NCI-H2196 treated with DMSO at 0.1 percent for 48 hours (cell line): ENCODE results near the gene PBX4.
"Not testable (repeated sequence)": the region's sequence is repeated elsewhere in the genome, so short reads cannot be mapped to it uniquely, and the experiment has no call there.

ENCODE experiments used
- DNase-seq: peaks from one replicate; lab custom pipeline; 2025; ENCODE audit not compliant: unreplicated experiment; lab: John Stamatoyannopoulos, UW

Gene PBX4, protein sequence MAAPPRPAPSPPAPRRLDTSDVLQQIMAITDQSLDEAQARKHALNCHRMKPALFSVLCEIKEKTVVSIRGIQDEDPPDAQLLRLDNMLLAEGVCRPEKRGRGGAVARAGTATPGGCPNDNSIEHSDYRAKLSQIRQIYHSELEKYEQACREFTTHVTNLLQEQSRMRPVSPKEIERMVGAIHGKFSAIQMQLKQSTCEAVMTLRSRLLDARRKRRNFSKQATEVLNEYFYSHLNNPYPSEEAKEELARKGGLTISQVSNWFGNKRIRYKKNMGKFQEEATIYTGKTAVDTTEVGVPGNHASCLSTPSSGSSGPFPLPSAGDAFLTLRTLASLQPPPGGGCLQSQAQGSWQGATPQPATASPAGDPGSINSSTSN

DNA sequence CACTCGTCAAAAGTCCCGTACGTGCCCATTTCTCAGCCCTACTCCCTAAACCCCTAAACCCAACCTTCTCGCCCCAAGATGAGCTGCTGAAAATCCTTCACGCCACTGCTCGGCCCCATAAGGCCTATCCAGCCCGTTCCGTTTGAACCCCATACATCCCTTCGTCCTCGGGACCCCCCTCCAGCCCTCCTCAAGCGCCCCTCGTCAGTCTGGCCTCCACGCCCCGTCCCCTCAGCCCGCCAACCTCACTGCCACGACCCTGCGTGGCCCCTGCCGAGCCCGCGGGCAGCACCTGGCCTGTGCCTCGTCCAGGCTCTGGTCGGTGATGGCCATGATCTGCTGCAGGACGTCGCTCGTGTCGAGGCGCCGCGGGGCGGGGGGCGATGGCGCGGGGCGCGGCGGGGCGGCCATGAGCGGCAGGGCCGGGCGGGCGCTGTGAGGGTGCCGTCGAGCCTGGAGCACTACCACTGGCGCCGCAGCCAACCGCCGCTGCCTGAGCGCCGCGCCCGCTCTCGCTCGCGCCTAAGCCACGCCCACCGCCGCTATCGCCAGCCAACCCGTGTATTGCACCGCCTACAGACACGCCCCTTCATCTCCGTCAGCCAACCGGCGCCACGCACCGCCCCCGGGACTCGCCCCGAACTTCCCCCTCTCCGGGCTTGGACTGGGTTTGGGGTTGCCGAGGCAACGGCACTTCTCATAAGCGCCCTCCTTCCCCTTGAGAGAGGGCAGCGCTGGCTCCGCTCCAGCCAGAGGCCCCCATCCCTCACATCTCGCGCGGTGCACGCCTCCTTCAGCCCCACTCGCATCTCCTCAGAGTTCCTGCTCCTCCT, at the start of gene PBX4:
PBX4 (minus strand) TSS at position 469 of the 833 bp plus-strand sequence; CDS start at position 411, 58 bp downstream.
- peak; percentile 93 for DNase-seq

DNA sequence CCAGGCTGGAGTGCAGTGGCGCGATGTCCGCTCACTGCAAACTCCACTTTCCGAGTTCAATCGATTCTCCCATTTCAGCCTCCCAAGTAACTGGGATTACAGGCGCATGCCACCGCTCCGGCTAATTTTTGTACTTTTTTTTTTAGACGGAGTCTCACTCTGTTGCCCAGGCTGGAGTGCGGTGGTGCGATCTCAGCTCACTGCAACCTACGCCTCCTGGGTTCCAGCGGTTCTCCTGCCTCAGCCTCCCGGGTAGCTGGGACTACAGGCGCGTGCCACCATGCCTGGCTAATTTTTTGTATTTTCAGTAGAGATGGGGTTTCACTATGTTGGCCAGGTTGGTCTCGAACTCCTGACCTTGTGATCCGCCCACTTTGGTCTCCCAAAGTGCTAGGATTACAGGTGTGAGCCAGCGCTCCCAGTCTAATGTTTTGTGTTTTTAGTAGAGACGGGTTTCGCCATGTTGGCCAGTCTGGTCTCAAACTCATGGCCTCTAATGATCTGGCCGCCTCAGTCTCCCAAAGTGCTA, 47.0 kb upstream of the PBX4 start:
- DNase-seq: not testable (repeated sequence)

DNA sequence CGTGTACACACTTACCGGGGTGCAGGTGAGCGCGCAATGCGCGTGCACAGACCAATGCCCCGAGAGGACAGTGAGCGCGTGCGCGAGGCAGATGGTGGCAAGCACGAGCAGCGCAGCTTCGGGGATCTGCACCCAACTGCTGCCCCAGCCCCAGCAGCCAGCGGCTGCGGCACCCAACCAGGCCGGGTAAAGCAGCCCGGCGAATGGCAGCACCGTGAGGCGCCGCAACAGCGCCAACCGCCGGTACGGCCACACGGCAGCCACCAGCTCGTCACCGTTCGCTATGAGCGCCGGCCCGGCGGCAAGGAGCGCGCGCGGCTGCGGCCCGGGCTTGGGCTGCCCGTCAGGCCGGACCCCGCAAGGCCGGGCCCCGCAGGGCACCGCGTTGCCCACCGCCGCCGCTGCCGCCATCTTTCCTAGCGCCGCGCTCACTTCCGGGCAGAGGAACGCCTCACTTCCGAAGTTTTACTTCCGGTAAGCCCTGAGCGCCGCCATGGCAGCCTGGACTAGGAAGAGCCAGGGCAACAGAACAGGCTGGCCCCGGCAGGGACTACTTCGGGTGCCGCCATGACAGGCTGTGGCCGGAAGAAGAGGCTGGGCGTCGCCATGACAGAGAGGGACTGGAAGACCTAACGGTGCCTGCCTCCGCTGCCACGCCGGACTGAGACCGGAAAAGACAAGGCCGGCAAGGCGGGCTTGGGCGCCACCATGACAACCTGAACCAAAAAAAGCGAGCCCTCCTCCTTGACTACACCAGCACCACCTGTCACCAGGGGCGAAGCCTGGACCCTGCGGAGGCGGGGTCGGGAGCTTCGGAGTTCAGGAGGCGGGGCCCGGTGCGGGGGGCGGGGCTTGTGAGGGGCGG, 45.0 kb upstream of the PBX4 start, which contains the start of gene ATP13A1:
ATP13A1 (minus strand) TSS at position 421 of the 865 bp plus-strand sequence; CDS start at position 411, 10 bp downstream.
- DNase-seq: peak; percentile 98

DNA sequence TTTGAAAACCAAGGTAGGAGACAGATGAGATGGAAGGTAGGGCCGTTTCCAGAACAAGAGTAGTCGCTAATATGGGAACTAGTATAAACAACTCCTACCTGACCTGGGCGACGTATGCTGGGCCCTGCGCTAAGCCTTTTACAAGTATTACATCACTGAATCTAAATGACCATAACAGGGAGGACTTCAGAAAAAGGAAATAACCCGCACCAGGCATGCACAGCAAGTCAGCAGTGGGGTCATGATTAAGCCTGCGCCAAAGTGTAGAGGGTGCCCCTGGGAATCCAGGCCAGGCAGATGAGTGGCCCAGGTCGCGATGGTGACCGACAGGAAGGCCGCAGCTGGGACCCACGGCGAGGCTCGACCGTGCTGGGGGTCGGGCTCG, 44.4 kb upstream of the PBX4 start:
- no peak for DNase-seq

DNA sequence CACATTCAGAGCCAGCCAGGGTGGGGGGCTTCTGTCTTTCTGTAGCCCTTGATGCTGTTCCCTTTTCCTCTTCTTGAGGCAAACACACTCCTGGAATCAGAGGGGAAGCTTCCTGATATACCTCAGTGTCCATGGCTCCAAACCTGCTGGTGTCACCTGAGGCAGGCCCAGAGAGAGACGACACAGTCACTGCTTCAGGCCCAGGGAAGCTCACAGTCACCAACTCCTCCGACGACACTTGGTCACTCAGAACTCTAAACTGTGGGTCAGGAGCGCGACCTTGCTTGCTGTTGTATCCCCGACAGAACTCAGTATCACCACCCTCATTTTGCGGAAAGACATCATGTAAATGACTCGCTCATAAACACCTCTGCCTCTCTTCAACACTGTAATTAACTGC, 43.9 kb upstream of the PBX4 start:
- no peak for DNase-seq

DNA sequence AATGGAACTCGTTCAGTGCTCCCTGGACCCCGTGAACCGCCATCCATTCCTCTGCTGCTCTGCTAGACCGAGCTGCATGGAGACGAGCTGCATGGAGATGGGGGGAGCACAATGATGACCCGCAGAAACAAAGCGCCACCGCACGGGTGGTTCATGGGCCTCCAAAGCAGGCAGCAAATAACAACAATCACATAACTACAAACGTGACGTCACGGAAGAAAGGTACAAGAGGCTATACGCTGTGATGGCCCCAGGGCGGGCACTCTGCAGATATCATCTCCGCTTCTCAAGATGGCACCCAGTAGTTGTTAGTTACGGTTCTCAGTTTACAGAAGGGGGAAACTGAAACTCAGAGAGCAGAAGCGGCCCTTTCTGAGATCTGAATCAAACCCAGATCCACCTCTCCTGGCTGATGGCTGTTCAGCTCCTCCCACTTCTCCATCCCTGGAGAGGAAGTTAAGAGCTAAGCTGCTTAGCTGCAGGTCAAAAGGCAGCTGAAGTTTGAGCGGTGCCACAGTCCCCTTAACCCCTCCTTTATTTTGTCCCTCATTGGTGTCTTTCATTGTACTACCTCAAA, 43.3 kb upstream of the PBX4 start:
- DNase-seq: no peak

DNA sequence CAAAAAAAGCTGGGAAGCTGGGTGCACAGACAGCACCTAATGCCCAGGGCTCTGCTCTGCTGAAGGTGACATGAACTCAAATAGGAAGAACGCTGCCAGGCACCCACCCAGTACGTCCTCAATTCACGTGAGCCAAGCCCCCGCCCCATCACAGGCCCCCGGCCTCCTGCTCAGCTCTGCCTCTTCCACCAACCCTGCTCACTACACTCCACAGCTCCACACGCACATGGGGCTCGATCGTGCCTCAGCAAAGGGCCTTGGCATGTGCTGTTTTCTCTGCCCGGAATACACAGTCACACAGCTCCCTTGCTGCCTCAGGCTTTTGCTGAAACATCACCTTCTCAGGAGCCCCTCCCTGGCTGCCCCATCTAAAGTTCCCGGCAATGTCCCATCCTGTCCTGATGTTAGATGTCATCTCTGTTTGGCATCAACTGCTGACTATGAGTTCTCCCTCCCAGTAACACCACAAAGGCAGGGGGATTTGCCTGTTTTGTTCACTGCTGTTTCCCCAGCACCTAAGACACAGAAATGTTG, 42.7 kb upstream of the PBX4 start:
- no peak for DNase-seq

DNA sequence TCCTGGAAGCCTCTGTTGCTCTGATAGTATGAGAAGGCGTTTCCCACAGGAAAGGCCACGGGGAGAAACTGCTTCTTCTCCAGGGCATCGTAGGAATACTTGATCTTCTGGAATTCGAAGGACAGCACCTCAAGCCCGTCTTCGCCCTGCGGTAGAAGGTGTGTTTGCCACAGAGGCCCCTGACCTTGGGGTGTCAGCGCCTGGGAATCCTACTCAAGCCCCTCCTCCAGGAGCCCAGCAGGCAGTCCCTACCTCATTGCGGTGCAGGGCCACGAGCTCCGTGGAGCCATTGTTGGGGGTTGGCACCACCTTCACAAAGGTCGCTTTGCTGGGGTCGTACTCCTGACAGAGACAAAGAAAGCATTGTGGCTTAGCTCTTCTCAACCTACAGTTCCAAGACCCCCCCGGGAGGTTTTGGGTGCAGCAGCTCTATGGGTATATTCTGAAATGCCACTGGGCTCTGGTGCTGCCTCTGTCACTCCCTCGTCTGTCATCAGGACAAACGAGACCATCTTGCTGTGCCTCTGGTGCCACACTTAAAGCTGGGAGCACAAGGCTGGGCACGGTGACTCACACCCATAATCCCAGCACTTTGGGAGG, 41.3 kb upstream of the PBX4 start:
- DNase-seq: no peak

DNA sequence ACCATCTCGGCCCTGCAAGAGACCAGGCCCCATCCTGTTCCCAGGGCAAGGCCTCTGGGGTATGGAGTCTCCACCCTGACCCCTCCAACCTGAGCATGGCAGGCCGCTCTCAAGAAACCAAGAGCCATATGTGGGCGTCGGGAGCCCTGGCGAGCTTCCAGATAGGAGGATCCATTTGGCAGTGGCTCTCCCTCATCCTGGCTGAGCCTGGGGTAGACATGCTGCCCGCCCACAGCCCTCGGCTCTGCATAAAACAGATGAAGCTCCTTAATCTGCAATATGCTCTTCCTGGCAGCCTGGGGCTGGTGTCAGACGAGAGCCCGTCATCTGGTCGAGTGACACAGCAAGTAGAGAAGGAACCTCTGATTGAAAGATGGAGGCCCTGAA, 38.9 kb upstream of the PBX4 start:
- DNase-seq: no peak

DNA sequence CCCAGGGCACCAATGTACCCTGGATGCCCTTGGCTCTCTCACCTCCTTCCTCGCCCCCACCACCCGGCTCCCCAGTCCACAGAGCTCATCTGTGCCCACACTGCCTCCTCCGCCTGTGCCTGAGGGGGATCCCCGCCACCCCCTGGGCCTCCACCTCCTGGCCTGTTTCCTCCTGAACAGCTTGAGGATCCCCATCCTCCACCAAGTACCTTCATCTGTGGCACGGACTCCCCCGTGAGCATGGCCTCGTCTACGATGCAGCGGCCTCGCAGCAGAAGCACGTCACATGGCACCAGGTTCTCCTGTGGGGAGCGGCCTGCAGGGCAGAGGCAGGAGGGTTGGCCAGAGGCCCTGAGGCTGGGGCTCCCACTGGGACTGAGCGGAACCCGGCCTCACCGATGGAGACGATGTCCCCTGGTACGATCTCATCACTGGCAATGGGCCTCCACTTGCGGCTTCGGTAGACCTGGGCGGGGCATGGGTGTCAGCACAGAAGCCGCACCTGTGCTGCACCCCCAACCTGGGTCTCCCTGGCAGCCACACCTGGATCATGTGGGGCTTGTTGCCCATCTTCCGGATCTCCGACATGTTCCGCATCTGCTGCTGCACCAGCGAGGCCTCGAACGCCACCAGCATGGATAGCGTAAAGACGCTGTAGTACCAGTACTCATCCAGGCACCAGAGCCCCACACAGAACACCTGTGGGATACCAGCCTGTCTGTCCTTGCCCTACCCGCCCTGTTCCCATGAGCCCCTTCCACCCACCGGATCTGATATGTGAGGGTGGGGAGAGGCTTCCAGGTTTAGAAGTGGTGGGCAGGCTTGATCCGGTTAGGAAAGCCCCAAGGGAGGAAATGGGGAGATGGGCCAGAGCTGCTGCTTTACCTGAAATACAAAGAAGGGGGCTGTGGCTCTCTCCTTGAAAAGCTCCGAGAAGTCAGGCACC, 38.2 kb upstream of the PBX4 start:
- DNase-seq: no peak

DNA sequence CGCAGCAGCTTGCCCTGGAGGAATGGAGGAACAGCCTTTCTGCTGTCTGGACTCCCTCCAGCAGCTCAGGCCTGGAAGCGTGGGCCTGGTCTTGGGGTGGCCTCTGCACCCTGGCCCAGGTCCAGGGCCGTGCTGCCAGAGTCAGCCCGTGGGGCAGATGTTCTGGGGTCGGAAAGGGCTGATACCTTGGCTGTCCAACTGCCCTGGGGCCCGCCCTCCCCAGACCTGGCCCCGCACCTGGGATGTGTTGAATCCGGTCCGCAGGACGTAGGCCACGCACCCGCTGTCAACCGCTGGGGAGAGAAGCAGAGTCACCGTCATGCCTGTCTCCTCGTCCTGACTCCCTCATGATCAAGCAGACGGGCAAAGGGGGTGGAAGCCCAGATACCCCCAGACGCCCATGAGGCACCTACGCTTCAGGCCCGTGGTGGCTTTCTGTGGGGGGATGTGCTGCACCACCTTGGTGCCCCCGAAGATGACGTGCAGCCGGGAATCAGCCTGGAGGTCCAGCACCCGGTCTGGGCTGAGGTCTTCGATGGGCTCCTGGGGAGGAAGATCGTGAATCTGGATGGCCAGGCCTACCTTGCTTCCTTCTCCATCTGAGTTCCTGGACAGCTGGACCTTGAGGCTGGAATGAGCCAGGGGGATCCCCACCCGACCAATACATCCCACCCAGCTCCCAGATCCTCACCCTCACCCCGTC, 37.3 kb upstream of the PBX4 start:
- no peak for DNase-seq

DNA sequence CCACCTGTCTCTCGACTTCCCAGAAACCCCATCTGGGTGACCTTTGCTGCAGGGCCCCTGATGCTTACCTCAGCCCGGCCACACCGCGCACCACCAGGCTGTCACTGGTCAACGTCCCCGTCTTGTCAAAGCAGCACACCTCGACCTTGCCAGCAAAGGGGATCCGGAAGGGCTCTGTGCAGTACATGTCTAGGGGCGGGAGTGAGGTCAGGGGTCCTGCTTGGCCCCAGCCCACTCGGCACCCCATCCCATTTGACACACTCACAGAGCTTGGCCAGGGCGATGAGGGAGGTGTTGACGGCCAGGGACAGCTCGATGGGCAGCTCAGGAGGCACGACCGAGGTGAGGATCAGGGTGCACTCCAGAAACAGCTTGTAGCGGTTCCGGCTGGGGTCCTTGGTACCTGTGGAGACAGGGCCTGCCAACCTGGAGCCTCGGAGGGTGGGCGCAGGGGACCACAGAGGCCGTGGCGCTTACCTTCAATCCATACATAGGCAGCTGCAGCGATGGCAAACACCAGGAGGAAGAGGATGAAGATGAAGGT, 36.6 kb upstream of the PBX4 start:
- no peak for DNase-seq

DNA sequence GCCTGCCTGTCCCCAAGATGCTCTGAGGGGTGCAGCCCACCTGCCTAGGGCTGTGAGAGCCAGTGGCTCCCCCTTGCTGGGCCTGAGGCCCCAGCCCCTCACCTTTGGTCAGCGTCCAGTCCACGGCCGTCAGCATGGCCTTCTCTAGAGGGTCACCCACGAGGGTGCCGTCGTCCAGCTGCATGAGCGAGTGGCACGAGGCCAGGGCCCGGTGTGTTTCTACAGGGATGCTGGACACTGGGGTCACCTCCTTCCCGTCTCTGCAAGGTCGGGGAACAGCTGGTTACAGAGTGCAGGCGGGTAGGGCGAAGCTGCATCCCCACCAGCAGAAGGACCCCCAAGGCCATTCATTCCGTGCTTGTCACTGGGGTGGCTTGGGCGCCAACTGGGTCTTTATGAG, 36.0 kb upstream of the PBX4 start:
- DNase-seq: no peak

DNA sequence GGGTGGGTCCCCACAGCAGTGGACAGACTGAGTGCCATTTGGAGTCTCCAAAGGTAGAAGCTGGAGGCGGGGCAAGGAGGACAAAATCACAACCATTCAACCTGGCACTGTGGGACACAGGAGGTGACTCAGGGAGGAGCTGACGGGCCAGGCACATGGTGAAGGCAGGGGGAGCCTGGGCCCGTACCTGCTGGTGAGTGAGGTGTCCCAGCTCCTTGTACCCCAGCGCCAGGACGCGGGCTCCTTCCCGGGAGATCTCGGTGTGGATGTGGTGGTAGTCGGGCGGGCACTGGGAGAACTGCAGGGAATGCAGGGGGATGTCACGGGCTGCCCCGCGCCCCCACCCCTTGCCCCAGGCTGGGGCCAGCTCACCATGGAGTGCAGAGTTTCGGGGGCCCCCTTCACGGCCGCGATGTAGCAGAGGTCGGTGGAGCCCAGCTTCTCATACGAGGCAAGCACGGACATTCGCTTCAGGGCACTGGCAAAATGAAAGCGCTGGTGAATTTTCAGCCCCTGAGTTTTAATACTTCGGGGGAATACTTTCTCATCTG, 35.2 kb upstream of the PBX4 start:
- no peak for DNase-seq

DNA sequence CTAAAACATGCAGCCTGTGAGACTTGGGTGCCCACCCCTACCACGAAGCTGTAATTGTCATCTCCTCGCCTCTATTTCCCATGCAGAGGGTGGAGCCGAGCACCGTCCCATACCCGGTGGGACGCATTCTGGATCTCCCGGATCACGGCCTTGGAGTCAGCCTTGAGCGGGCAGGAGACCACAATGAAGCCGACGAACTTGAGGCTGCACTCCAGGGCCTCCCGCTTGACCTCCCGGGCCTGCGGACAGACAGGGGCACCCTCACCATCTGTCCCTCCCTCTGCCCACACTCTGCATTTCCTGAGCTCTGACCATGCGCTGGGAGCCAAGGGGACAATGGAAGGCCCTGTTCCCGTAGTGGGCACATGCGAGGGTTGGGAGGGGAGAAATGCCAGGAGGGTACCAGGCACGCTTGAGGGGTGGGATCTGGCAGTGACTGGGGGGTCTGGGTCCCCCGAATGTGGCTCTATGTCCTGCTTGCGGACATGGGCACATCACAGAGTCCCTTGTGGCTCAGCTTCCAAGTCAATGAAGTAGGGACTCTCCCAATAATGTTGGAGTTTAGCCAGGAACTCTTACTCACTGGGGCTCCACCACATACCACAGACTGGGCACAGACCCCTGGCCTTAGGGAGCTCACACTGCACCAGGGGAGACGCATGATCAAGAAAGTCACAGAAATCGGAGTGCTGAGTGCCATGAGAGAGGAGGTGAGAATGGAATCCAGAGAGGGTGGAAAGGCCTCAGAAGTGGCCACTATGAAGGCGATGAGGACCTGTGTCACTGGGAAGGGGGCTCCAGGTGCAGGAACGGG, 34.2 kb upstream of the PBX4 start:
- no peak for DNase-seq

DNA sequence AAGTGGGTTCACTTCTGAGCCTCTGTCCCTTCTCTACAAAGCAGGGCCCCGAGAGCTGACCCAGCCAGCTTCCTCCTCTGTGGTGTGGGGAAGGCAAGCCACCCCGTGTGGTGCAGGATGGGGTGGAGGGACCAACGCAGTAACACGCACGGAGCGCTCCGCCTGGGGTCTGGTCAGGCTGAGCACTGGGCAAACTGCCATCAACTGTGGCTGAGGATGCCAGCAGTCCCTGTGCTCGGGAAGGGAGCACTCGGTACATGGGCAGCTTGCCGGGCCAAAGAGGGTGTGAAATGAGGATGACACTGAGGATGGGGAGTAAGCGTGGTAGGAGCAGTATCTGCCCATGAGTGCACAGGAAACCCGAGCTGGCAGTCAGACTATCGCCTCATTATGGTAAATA, 32.6 kb upstream of the PBX4 start:
- no peak for DNase-seq

DNA sequence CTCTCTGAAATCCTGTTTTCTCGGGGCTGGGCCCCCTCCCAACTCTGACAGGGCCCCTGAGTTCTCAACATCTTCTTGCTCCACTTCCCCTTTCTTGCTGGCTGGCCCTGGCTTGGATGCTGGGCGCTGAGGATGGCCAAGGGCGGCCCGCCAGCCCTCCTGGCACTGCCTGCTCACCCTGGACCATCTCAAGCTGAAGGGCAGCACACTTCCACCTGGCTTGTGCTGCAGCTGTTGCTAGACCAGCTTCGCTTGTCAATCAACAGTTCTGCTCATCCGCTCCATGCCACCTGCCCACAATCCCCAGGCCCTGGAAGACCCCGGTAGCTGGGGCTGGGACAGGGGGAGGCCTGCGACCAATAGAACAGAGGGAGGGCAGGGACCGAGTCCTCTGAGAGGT, 31.8 kb upstream of the PBX4 start:
- DNase-seq: no peak
